GM21381 (cell line): ENCODE measurements around the gene EML1.

ENCODE experiments used
- ATAC-seq: cut with Tn5 transposase; IDR thresholded peaks from one replicate; pipeline ENCODE4 v1.9.1; 2021; ENCODE audit warnings: mild to moderate bottlenecking, moderate library complexity; ENCODE audit not compliant: unreplicated experiment

EML1 gene

GRCh38 chr14:99803106-99803775 lies 10.0 kb downstream of the EML1 start:
- ATAC-seq: no peak

- ATAC-seq: no peak
Observed at GRCh38 chr14:99803803-99804202, 10.6 kb downstream of the EML1 start.

GRCh38 chr14:99805757-99806439 lies 12.7 kb downstream of the EML1 start:
- no peak for ATAC-seq

GRCh38 chr14:99806836-99807235 lies 13.6 kb downstream of the EML1 start:
- no peak for ATAC-seq

- ATAC-seq: no peak
Observed at GRCh38 chr14:99807413-99808153, 14.4 kb downstream of the EML1 start.

GRCh38 chr14:99808154-99808505 lies 14.9 kb downstream of the EML1 start:
- ATAC-seq: no peak

- ATAC-seq: no peak
Observed at GRCh38 chr14:99808515-99808914, 15.3 kb downstream of the EML1 start.

- ATAC-seq: no peak
Observed at GRCh38 chr14:99809360-99809759, 16.1 kb downstream of the EML1 start.

- no peak for ATAC-seq
Observed at GRCh38 chr14:99809859-99810558, 16.8 kb downstream of the EML1 start.

GRCh38 chr14:99810559-99810874 lies 17.3 kb downstream of the EML1 start:
- ATAC-seq: no peak

GRCh38 chr14:99812096-99812750 lies 19.0 kb downstream of the EML1 start:
- no peak for ATAC-seq

- ATAC-seq: no peak
Observed at GRCh38 chr14:99812892-99813291, 19.7 kb downstream of the EML1 start.

GRCh38 chr14:99815696-99816095 lies 22.5 kb downstream of the EML1 start:
- no peak for ATAC-seq

- no peak for ATAC-seq
Observed at GRCh38 chr14:99816217-99816616, 23.0 kb downstream of the EML1 start.

- no peak for ATAC-seq
Observed at GRCh38 chr14:99816642-99817041, 23.4 kb downstream of the EML1 start.

GRCh38 chr14:99817331-99817730 lies 24.1 kb downstream of the EML1 start:
- ATAC-seq: no peak

- no peak for ATAC-seq
Observed at GRCh38 chr14:99818503-99819036, 25.4 kb downstream of the EML1 start.

GRCh38 chr14:99819514-99819913 lies 26.3 kb downstream of the EML1 start:
- ATAC-seq: no peak

- ATAC-seq: no peak
Observed at GRCh38 chr14:99820702-99821331, 27.6 kb downstream of the EML1 start.
